ENCODE data around the gene CCDC183.

CCDC183 gene

DNA sequence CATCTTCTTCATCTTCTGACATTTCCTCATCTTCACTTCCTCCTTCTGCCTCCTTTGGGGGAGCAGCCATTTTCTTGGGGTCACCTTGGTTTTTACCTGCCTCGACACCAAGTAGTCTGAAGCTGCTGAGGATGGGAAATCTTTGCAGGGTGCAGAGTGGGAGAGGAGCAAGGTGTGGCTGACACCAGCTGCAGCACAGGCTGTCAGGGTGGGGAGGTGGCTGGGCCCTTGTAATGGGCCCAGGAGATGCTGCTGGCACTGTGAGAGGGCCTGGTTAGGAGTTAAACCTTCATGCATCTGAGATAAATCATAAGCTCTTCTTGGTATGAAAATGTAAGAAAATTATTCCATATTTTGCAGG lies 19.3 kb downstream of the CCDC183 start:
- no peaks in the 10 kb centered on the region for H3K36me3 ChIP-seq (ENCODE audit: insufficient read depth, low read length)
- H3K79me2 ChIP-seq (ENCODE audit: insufficient read depth, low read length), result peaks cover 40% of the 10 kb centered on the region
- no peaks in the 10 kb centered on the region for H3K9me2 ChIP-seq (replicated peaks; ENCODE audit: low read depth, low read length)
- H3K27me3 ChIP-seq (ENCODE audit: insufficient read depth, low read length, poor library complexity, severe bottlenecking), result no peaks in the 10 kb centered on the region
- no peak overlapping the region for H3K4me3 ChIP-seq (ENCODE audit: low read length, poor library complexity, severe bottlenecking)
- no peaks in the 10 kb centered on the region for H3F3A ChIP-seq (ENCODE audit: low read depth)
- peaks cover 23% of the 10 kb centered on the region for H3K4me1 ChIP-seq (ENCODE audit: insufficient read depth, low read length, poor library complexity, severe bottlenecking)
- no peak overlapping the region for H2AFZ ChIP-seq (ENCODE audit: low read length)
- TF ChIP-seq EZH2phosphoT487 (IDR thresholded peaks at IDR 0.05; ENCODE audit: borderline replicate concordance), result no peak
- no peaks in the 10 kb centered on the region for H3K9me3 ChIP-seq (ENCODE audit: insufficient read depth, low read depth, low read length)
- no peak overlapping the region for H3K4me2 ChIP-seq (ENCODE audit: low read depth, low read length, poor library complexity, severe bottlenecking)
- H3K9ac ChIP-seq (ENCODE audit: low read depth, low read length, poor library complexity, severe bottlenecking), result no peak overlapping the region
- peaks cover 12% of the 10 kb centered on the region for H4K20me1 ChIP-seq (ENCODE audit: insufficient read depth, low read length, poor library complexity, severe bottlenecking)

GRCh38 chr9:136820971-136821825 lies 25.1 kb downstream of the CCDC183 start:
- no peak overlapping the region for H3K4me3 ChIP-seq (ENCODE audit: low read length, poor library complexity, severe bottlenecking)
- H3K4me1 ChIP-seq (ENCODE audit: insufficient read depth, low read length, poor library complexity, severe bottlenecking), result no peaks in the 10 kb centered on the region
- no peaks in the 10 kb centered on the region for H4K20me1 ChIP-seq (ENCODE audit: insufficient read depth, low read length, poor library complexity, severe bottlenecking)
- no peaks in the 10 kb centered on the region for H3K9me3 ChIP-seq (ENCODE audit: insufficient read depth, low read depth, low read length)
- no peak overlapping the region for H3K4me2 ChIP-seq (ENCODE audit: low read depth, low read length, poor library complexity, severe bottlenecking)
- TF ChIP-seq EZH2phosphoT487 (IDR thresholded peaks at IDR 0.05; ENCODE audit: borderline replicate concordance), result no peak
- TF ChIP-seq, protein P1, sequence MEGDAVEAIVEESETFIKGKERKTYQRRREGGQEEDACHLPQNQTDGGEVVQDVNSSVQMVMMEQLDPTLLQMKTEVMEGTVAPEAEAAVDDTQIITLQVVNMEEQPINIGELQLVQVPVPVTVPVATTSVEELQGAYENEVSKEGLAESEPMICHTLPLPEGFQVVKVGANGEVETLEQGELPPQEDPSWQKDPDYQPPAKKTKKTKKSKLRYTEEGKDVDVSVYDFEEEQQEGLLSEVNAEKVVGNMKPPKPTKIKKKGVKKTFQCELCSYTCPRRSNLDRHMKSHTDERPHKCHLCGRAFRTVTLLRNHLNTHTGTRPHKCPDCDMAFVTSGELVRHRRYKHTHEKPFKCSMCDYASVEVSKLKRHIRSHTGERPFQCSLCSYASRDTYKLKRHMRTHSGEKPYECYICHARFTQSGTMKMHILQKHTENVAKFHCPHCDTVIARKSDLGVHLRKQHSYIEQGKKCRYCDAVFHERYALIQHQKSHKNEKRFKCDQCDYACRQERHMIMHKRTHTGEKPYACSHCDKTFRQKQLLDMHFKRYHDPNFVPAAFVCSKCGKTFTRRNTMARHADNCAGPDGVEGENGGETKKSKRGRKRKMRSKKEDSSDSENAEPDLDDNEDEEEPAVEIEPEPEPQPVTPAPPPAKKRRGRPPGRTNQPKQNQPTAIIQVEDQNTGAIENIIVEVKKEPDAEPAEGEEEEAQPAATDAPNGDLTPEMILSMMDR (conservative IDR thresholded peaks at IDR 0.05; ENCODE audit: low read length), result no peak
- H3K9ac ChIP-seq (ENCODE audit: low read depth, low read length, poor library complexity, severe bottlenecking), result no peak overlapping the region
- no peaks in the 10 kb centered on the region for H3K27me3 ChIP-seq (ENCODE audit: insufficient read depth, low read length, poor library complexity, severe bottlenecking)
- H3F3A ChIP-seq (ENCODE audit: low read depth), result no peaks in the 10 kb centered on the region
- no peaks in the 10 kb centered on the region for H3K9me2 ChIP-seq (replicated peaks; ENCODE audit: low read depth, low read length)
- peaks cover 16% of the 10 kb centered on the region; the same call in 1 of the 2 replicates for H3K36me3 ChIP-seq (ENCODE audit: insufficient read depth, low read length)
- H3K79me2 ChIP-seq (ENCODE audit: insufficient read depth, low read length), result peaks cover 8% of the 10 kb centered on the region; the same call in 1 of the 2 replicates
- H2AFZ ChIP-seq (ENCODE audit: low read length), result no peak overlapping the region

DNA sequence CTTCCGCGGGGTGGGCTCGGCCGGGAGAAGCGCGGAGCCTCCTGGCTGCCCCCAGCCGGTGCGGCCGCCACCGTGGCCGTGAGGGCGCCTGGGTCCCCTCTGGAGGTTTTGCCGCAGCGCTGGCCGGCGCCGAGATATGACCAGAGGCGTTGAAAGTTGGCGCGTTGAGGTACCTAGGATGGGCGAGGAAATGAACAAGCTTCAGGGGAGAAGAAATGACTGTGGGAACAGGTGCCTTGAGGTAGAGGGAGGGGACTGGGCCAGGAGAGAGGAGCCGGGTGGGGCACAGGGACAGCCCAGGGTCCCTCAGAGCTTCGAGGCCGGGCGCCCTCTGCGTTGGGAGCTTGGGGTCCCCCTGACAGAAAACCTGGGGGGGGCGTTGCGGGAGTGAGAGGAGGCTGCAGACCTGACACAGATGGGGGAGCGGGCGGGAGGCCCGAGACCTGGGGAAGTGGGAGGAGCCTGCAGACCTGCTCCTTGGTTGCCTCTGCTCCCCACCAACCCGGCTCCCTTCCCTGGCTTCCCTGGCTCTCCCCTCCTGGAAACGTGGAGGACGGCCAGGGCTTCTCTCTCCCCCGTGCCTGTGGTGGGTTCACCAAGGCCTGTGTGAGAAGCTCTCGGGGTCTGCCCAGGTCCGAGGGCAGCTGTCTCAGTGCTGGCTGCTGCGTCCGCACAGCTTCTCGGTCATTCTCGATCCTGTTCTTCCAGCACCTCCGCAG lies 25.8 kb downstream of the CCDC183 start:
- no peaks in the 10 kb centered on the region for H3K4me1 ChIP-seq (ENCODE audit: insufficient read depth, low read length, poor library complexity, severe bottlenecking)
- no peaks in the 10 kb centered on the region for H3F3A ChIP-seq (ENCODE audit: low read depth)
- no peak overlapping the region for H3K4me2 ChIP-seq (ENCODE audit: low read depth, low read length, poor library complexity, severe bottlenecking)
- no peak for TF ChIP-seq EZH2phosphoT487 (IDR thresholded peaks at IDR 0.05; ENCODE audit: borderline replicate concordance)
- TF ChIP-seq, protein P1 (conservative IDR thresholded peaks at IDR 0.05; ENCODE audit: low read length), result no peak
- no peaks in the 10 kb centered on the region for H3K9me2 ChIP-seq (replicated peaks; ENCODE audit: low read depth, low read length)
- peaks cover 18% of the 10 kb centered on the region; the same call in 1 of the 2 replicates for H3K36me3 ChIP-seq (ENCODE audit: insufficient read depth, low read length)
- H2AFZ ChIP-seq (ENCODE audit: low read length), result no peak overlapping the region
- H3K9me3 ChIP-seq (ENCODE audit: insufficient read depth, low read depth, low read length), result no peaks in the 10 kb centered on the region
- H3K79me2 ChIP-seq (ENCODE audit: insufficient read depth, low read length), result peaks cover 5% of the 10 kb centered on the region; the same call in 1 of the 2 replicates
- no peaks in the 10 kb centered on the region for H4K20me1 ChIP-seq (ENCODE audit: insufficient read depth, low read length, poor library complexity, severe bottlenecking)
- no peak overlapping the region for H3K4me3 ChIP-seq (ENCODE audit: low read length, poor library complexity, severe bottlenecking)
- H3K27me3 ChIP-seq (ENCODE audit: insufficient read depth, low read length, poor library complexity, severe bottlenecking), result no peaks in the 10 kb centered on the region
- no peak overlapping the region for H3K9ac ChIP-seq (ENCODE audit: low read depth, low read length, poor library complexity, severe bottlenecking)
